NCI-H345 (cell line): ENCODE measurements around the gene ZFAND3.
"Not testable (repeated sequence)": the region's sequence is repeated elsewhere in the genome, so short reads cannot be mapped to it uniquely, and the experiment has no call there.

ENCODE experiments used
- DNase-seq: peaks from one replicate; lab custom pipeline; 2025; lab: John Stamatoyannopoulos, UW

The ZFAND3 gene

DNA sequence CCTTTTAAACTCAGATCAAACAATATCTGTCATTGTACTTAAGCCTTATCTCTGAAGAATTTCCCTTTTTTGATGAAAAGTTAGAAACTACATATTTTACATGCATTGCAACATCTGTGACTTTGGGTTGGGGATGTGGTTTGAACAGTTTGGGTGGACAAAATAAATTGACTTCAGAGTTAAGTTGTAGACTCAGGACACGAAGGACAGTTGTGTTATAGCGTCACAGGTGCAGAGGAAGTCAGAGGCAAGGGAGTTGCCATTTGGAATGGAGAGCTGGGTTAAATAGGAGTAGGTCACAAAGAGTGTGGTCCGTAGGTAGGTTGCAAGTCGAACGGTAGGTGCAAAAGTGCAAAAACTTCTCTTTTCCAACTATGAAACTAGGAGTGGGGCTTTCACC, 46.0 kb downstream of the ZFAND3 start:
- DNase-seq, result no peak

DNA sequence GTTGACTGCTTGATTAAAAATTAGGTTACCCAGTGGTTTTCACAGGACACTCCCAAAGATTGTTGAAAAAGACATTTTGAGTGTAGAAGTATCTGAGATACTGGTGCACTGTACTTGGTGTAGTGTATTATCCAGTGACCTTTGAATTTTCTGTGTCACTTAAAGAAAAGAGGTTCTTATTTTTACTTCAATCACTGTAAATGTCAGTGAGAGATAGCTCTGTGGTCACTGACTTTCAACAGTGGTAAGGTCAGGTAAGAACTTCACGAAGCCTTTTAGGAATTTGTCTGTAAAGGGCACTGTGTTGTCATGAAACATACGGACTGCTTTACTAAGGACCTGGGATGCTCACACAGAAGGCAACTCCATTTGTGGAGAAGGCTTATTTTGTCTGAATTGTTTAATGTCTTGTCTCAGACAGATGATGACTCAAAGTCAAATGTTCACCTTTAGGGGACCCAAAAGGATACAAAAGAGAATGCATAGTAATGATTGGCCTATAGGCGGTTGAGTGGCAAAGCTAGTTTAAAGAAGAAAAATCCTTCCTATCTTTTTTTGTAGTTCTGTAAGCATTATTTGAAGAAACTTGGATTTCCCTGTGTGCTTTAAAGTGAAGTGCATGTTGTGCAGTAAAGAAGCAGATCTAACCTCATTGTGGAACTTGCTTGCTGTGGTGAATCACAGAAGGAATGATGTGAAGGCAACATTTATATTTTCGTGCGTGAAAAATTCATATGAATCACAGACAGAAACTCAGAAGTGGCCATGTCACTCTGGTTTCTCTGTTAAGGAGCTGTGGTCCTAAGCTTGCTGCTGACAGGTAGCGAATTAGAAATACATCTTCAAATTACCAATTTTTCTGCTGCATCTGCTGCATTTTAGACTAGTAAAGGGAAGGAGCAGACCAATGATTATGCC, 47.3 kb downstream of the ZFAND3 start:
- no peak for DNase-seq

DNA sequence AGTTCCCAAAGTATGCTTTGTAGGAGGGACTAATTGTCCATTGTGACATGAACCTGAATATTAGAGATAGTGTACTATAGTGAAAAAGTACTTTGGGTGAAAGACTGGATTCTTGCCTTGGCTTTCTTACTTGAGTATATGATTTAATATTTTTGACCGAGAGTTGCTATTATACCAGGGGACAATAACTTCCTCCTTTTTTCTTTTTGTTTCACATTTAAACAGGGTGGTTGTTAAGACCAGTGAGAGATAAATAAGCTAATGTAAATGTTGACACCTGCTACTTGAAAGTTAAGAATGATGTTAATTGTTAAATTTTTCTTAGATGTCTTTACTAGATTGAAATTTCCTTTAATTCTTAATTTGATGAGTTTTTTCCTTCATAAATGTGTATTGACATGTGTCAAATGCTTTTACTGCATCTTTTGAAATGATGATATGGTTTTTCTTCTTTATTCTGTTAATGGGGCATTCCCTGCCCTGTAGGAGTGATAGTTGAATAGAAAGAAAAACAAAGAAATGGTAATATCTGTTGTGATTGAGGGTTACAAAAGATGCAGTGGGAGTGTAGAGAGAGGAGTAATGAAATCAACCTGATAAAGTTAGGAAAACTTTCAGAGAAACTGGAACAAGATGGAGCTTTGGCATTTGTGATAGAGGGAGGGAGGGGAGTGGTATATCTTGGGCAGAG, 48.4 kb downstream of the ZFAND3 start:
- DNase-seq, result no peak

DNA sequence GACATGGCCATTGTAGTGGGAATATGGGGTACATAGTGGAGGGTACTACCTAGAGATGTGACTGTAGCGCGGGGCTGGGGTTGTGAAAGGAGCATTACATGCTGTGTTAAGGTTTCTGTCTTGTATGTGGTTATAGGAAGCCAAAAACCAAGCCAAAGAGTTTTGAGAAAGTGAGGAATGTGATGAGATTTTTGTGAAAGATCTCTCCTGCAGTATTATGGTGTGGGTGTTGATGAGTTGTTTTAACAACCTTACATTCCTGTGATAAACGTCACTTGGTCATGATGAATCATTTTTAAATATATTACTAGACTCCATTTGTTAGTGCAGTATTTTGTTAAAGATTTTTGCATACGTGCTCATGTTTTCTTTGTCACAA, 48.9 kb downstream of the ZFAND3 start:
- DNase-seq, result no peak

DNA sequence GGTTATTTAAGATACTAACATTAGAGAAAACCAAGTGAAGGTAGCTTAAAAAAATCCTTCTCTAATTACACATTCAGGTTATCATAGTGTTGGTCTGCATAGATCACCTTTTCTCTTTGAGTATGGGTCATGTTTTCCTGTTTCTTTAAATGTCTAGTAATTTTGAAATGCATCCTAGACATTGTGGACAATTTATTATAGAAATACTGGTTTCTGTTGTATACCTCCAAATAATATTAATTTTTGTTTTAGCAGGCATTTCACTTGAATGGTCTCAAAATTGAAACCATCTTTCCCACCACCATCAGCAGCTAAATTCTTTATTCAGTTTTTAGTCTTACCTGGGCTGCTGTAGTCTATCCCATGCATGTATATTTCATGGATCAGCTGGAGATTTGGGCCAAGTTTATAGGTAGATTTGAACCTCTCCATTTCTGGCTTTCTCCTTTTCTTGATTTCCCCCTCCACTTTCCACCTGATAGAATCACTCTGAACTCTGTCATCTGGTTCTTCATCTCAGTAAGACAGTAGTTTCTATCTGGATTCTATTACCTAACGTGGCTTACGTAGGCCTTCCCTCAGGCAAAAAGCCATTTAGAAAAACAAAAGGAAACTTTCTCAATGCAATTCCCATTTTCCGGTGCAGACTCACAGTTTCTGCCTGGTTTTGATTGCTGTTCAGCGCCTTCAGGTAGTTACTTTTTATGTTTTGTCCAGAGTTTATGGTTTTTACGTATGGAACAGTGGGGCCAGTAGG, 52.3 kb downstream of the ZFAND3 start:
- no peak for DNase-seq

DNA sequence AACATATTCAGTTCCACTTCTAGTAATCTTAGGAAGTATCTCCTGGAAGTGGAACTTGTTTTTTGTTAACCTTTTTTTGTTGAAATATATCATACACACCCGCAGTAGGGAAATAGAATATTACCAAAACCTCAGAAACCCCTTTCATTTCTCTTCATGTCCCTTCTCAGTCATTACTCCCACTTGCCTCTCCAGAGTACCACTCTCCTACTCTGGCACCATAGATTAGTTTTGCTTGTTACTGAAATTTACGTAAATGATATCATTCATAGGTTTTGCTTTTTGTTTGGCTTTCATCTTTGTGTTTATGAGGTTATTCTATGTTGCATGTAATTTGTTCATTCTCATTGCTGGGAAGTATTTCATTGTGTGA, 52.8 kb downstream of the ZFAND3 start:
- no peak for DNase-seq

DNA sequence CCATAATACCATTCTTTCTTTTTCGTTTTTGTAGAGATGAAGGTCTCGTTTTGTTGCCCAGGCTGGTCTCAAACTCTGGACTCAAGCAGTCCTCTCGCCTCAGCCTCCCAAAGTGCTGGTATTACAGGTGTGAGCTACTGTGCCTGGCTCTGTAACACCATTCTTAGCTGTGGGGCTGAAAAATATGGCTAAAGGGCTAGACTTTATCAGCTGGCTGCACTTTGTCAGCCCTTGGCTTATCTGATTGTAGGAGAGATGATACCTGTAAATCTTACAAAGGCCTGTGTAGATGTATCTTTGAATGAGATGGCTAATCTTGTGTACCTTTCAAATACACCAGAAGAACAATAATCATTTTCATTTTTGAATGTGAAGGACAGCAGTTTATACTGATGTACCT, 55.2 kb downstream of the ZFAND3 start:
- no peak for DNase-seq

DNA sequence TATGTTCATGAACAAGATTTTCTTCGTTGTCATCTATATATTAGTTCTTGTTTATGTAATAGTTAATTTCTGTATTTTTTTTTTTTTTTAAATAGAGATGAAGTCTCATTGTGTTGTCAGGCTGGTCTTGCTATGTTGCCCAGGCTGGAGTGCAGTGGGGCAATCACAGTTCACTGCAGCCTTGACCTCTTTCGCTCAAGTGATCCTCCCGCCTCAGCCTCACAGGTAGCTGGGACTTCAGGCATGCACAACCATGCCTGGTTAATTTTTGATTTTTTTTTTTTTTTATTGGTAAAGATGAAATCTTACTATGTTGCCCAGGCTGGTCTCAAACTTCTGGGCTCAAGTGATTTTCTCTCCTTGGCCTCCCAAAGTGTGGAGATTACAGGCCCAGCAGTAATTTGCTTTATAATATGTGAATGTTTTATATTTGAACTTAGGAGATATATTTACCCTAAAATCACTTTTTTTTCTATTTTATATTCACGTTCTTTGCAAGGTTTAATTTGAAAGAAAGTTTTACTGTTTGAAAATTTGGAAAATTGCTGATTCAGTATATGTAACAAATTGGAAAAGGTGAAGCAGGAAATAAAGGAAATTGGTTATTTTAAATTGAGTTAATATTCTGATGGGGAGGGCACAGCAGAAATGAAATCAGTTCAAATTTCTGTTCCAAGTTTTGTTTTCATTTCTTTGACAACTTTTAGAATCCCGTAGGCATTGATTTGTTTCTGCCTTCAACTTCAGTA, 56.2 kb downstream of the ZFAND3 start:
- DNase-seq, result no peak

DNA sequence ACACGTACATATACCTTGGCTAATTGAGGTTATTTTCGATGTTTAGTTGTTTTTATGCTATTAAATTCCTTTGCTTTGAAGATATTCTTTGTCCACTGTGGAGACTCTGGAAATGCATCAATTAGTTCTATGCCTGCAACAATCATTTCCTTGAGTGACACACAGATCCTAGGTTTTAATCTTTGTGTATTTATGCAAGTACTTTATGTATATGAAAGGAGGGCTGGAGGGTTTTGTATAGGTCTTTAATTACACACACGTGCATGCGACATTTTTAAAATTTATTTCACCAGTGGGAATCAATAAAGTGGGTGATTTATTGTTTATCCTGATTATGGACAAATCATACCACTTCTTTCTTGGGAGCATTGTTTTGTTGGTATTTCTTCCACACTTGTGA, 57.3 kb downstream of the ZFAND3 start:
- no peak for DNase-seq

DNA sequence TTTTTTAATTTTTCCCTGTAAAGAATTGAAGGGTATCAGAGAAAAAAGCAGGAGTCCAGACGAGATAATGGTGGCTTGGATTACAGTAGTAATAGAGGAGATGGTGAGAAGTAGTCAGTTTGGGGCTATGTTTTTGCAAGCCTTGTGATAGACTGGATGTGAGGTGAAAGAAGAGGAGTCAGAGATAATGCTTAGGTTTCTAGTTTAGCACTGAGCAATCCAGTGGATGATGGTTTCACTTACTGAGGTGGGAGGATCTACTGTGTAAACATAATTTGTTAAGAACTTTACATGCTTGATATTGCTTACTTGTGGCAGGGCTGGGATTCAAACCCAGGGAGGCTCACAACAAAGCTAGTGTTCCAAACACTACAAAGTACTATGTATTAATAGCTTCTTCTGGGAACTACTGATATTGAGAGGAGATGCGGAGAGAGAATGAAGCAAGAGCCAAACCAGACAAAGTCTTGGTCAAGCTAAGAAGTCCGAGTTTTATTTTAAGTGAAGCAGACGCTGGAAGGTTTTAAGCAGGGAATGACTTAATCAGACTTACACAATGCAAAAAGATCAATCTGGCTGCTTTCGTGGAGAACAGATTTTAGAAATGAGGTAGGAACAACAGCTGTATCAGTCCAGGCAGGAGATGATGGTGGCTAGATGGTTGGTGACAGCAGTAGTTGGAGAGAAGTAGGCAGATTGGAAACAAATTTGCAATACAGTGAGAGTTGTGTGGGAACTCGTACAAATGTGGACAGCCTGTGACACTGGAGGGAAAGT, 58.0 kb downstream of the ZFAND3 start:
- no peak for DNase-seq

DNA sequence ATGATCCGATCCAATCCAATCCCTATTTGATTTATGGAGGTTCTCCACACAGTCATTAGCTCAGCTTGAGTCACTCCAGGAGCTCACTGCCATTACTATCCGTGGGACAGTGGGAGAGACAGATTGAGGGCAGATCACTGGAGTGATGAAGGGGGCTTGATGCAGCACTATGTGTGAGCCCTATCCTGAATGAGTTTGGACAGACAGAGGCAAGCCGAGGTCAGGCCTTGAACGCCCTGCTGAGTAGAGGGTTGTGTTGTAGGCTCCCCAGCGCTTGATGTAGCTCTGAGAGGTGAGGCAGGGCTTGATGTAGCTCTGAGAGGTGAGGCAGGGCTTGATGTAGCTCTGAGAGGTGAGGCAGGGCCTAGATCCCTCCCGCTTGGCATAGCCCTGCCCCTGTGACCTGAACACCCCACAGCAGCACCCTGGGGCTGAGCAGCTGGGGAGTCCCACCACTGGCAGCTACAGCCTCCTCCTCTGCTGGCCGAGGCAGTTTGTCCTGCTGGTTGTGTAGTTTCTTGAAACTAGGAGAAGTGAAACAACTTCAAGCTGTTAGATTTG, 58.7 kb downstream of the ZFAND3 start:
- DNase-seq, result no peak

DNA sequence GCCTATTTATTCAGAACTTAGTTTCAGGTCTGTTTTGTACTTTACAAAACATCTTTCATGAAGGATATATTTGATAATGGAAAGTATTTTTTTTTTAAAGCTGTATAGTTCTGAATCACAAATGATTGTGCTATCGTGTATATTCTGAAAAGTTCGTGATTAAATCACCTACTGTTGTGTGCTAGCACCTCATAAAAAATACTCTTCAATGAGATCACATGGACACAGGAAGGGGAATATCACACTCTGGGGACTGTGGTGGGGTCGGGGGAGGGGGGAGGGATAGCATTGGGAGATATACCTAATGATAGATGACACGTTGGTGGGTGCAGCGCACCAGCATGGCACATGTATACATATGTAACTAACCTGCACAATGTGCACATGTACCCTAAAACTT, 61.1 kb downstream of the ZFAND3 start:
- not testable (repeated sequence) for DNase-seq

DNA sequence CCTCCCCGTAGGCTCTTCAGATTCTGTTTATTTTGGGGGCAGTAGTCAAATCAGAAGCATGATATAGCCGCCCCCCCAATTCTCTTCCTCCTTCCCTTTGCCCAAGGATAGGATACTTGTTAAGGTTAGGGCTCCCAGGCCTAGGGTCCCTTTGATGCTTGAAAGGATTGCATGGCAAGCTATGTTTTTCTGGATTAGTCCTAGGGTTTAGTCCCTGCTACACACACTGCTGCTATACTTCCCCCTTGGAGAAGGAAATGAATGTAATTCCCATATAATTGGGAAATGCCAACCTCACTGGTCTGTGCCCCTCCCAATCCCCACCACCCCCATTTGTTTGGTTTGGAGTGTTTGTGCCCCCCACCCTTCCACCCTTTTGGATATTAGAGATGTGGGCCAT, 62.8 kb downstream of the ZFAND3 start:
- no peak for DNase-seq

DNA sequence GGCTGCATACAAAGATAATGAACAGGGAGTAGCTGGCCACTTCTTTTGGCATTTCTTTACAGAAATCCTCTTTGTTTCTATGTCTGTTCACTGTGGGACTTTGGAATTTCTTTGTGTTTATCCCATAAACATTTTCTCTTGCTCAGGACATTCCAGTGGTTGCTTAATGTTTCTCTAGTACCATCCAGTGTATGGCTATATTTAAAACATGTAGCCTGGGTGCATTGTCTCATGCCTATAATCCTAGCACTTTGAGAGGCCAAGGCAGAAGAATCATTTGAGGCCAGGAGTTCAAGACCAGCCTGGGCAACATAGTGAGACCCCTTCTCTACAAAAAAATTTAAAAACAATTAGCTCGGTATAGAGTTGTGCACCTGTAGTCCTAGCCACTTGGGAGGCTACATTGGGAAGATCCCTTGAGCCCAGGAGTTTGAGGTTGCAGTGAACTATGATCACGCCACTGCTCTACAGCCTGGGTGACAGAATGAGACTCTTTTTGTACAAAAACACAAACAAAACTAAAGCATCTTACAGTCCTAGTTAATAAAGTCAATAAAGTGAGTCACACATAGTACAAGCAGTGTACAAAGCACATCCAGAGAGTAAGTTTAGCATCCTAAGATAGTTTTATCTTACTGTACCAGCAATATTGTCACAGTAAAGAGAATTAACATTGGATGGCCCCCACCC, 63.3 kb downstream of the ZFAND3 start:
- DNase-seq, result no peak

DNA sequence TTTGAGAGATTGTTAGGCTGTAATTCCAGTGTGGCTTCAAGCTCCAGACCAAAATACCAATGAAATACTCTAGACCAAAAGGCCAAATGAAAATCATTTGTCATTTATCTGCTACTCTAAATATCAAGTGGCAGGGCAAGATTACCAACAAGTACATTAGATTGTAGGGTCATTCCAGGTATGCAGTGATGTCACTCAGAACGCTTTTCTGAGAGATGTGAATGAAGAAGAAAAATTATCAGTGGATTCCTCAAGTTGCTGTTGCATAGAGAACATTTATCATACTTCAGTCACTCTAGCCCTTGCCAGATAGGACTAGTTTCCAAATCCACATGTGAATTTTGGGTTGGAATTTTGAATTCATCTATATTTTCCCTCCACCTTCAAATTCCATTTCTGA, 65.0 kb downstream of the ZFAND3 start:
- DNase-seq, result no peak

DNA sequence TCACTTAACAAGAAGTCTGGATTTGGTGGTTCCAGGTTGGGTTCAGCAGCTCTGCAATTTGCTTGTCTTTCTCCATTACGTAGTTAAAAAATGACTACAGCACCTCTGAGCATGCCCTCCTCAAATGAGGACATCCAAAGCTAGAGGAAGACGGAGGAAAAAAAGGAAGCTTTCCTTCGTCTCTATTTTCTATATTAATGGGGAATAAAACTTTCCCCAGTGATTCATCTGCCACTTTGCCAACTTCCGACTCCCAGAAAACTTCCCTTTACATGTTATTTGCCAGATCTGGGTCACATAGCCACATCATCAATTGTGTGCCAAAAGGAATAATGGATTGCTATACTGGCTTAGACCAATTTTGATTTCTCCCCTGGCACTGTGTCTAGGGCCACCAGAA, 69.5 kb downstream of the ZFAND3 start:
- DNase-seq, result no peak

DNA sequence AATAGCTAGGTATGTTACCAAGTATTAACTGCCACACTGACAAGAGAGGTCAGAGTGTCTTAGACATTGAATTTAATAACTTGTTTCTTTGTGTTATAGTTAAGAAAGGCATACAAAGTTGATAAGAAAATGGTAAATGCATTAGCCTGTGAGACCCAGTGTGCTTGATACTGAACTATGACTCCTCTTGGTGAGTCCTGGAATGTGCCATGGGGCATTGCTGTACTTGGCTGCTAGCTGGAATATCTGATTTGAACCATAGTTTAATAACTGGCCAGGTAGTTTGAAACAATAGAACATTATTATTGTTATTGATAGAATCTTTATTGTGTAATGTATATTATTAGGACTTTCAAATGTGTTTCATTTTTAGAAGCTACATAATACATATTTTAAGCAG, 70.0 kb downstream of the ZFAND3 start:
- DNase-seq, result no peak

DNA sequence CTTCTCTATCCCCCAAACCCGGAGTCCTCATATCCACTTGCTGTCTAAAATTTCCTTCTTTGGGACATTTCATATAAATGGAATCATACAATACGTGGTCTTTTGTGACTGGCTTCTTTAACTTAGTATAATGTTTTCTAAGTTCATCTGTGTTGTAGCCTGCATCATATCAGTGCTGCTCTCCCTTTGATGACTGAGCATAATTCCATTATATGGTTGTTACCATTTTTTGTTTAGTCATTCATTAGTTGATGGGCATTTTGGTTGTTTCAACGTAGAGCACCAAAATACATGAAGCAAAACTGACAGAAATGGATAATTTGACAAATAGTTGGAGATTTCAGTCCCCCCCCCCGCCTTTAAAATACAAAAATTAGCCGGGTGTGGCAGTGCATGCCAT, 71.5 kb downstream of the ZFAND3 start:
- no peak for DNase-seq

DNA sequence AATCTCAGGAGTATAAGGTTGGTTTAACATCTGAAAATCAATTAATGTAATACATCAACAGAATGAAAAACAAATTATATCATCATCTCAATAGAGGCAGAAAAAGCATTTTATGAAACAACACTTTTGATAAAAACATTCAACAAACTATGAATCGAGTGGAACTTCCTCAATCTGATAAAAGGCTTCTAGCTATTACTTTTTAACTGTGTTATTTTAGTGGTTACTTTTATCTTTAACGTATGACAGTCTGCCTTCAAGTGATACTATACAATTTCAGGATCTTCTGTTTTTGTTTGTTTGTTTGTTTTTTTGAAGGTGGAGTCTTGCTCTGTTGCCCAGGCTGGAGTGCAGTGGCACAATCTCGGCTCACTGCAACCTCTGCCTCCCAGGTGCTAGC, 73.7 kb downstream of the ZFAND3 start:
- DNase-seq, result no peak

DNA sequence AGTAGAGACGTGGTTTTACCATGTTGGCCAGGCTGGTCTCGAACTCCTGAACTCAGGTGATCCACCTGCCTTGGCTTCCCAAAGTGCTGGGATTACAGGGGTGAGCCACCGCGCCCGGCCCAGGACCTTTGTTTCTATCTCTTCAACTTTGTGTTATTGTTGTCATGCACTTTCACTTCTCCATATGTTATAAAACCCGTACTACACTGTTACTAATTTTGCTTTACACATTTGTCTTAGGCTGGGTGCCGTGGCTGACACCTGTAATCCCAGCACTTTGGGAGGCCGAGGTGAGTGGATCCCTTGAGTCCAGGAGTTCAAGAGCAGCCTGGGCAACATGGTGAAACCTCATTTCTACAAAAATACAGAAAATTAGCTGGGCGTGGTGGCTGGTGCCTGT, 74.2 kb downstream of the ZFAND3 start:
- not testable (repeated sequence) for DNase-seq
